ENCODE data around the gene APPL1. TPM values are rescaled to one million over a fixed set of nuclear protein-coding genes. Genes with fewer than 3 reads are reported as not detected.

APPL1 gene
- total and polyA plus RNA-seq, 2 experiments from 2014 or later = 49.0 to 125 TPM

- H3K36me3 Mint-ChIP-seq (ENCODE audit: low read depth) = peaks cover 6% of the 10 kb centered on the region; the same call in 2 of the 3 replicates
- no peaks in the 10 kb centered on the region for H3K27me3 Mint-ChIP-seq (ENCODE audit: insufficient read depth, low read depth, poor library complexity)
- H3K27ac ChIP-seq (ENCODE audit: low read depth) = no peak overlapping the region
- H3K4me2 ChIP-seq = no peak overlapping the region
- H3K9me2 ChIP-seq (ENCODE audit: insufficient read depth) = no peaks in the 10 kb centered on the region
- H3K9me3 Mint-ChIP-seq = peaks cover 6% of the 10 kb centered on the region; the same call in 1 of the 3 replicates
- H3F3A ChIP-seq (replicated peaks; ENCODE audit: low read depth) = no peaks in the 10 kb centered on the region
- H4K20me1 ChIP-seq (replicated peaks; ENCODE audit: insufficient read depth) = no peaks in the 10 kb centered on the region
- H3K4me3 ChIP-seq = no peak overlapping the region
- H3K79me2 ChIP-seq (replicated peaks; ENCODE audit: insufficient read depth) = no peaks in the 10 kb centered on the region
- DNase-seq (ENCODE audit: low spot score) (no peak), ATAC-seq (no peak)
- no peak overlapping the region for H2AFZ ChIP-seq
- H3K36me3 ChIP-seq (ENCODE audit: insufficient read depth) = no peaks in the 10 kb centered on the region
- H3K27me3 ChIP-seq (ENCODE audit: insufficient read depth) = no peaks in the 10 kb centered on the region
- no peaks in the 10 kb centered on the region for H3K4me1 Mint-ChIP-seq
- H3K27ac Mint-ChIP-seq = no peak overlapping the region
- no peak for TF ChIP-seq JUNB (IDR thresholded peaks at IDR 0.05; ENCODE audit: unreplicated experiment)
- TF ChIP-seq NANOG (IDR thresholded peaks at IDR 0.05; ENCODE audit: borderline replicate concordance) = no peak
- TF ChIP-seq ETS1 (IDR thresholded peaks at IDR 0.05) = no peak
- no peak for TF ChIP-seq EZH2phosphoT487 (IDR thresholded peaks at IDR 0.05; ENCODE audit: unreplicated experiment)
- no peak for TF ChIP-seq REST (IDR thresholded peaks at IDR 0.05; ENCODE audit: unreplicated experiment)
- TF ChIP-seq CTCF (conservative IDR thresholded peaks at IDR 0.05; ENCODE audit: low read depth in 2 of 2) = no peak
- TF ChIP-seq EZH2 (IDR thresholded peaks at IDR 0.05; ENCODE audit: low read depth, unreplicated experiment) = no peak
- TF ChIP-seq STAT1 (IDR thresholded peaks at IDR 0.05; ENCODE audit: unreplicated experiment) = no peak
- no peak for TF ChIP-seq POLR2AphosphoS5 (IDR thresholded peaks at IDR 0.05; ENCODE audit: low read depth)
- TF ChIP-seq CREB1 (CRISPR knock-in tag; IDR thresholded peaks at IDR 0.05; ENCODE audit: low read depth) = no peak
- TF ChIP-seq ZNF331 (CRISPR knock-in tag; IDR thresholded peaks at IDR 0.05; ENCODE audit: low read depth) = no peak
- no peak for TF ChIP-seq ZNF114 (CRISPR knock-in tag; IDR thresholded peaks at IDR 0.05)
- TF ChIP-seq, protein P1, sequence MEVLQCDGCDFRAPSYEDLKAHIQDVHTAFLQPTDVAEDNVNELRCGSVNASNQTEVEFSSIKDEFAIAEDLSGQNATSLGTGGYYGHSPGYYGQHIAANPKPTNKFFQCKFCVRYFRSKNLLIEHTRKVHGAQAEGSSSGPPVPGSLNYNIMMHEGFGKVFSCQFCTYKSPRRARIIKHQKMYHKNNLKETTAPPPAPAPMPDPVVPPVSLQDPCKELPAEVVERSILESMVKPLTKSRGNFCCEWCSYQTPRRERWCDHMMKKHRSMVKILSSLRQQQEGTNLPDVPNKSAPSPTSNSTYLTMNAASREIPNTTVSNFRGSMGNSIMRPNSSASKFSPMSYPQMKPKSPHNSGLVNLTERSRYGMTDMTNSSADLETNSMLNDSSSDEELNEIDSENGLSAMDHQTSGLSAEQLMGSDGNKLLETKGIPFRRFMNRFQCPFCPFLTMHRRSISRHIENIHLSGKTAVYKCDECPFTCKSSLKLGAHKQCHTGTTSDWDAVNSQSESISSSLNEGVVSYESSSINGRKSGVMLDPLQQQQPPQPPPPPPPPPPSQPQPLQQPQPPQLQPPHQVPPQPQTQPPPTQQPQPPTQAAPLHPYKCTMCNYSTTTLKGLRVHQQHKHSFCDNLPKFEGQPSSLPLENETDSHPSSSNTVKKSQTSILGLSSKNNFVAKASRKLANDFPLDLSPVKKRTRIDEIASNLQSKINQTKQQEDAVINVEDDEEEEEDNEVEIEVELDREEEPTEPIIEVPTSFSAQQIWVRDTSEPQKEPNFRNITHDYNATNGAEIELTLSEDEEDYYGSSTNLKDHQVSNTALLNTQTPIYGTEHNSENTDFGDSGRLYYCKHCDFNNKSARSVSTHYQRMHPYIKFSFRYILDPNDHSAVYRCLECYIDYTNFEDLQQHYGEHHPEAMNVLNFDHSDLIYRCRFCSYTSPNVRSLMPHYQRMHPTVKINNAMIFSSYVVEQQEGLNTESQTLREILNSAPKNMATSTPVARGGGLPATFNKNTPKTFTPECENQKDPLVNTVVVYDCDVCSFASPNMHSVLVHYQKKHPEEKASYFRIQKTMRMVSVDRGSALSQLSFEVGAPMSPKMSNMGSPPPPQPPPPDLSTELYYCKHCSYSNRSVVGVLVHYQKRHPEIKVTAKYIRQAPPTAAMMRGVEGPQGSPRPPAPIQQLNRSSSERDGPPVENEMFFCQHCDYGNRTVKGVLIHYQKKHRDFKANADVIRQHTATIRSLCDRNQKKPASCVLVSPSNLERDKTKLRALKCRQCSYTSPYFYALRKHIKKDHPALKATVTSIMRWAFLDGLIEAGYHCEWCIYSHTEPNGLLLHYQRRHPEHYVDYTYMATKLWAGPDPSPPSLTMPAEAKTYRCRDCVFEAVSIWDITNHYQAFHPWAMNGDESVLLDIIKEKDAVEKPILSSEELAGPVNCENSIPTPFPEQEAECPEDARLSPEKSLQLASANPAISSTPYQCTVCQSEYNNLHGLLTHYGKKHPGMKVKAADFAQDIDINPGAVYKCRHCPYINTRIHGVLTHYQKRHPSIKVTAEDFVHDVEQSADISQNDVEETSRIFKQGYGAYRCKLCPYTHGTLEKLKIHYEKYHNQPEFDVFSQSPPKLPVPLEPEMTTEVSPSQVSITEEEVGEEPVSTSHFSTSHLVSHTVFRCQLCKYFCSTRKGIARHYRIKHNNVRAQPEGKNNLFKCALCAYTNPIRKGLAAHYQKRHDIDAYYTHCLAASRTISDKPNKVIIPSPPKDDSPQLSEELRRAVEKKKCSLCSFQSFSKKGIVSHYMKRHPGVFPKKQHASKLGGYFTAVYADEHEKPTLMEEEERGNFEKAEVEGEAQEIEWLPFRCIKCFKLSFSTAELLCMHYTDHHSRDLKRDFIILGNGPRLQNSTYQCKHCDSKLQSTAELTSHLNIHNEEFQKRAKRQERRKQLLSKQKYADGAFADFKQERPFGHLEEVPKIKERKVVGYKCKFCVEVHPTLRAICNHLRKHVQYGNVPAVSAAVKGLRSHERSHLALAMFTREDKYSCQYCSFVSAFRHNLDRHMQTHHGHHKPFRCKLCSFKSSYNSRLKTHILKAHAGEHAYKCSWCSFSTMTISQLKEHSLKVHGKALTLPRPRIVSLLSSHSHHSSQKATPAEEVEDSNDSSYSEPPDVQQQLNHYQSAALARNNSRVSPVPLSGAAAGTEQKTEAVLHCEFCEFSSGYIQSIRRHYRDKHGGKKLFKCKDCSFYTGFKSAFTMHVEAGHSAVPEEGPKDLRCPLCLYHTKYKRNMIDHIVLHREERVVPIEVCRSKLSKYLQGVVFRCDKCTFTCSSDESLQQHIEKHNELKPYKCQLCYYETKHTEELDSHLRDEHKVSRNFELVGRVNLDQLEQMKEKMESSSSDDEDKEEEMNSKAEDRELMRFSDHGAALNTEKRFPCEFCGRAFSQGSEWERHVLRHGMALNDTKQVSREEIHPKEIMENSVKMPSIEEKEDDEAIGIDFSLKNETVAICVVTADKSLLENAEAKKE (CRISPR knock-in tag; IDR thresholded peaks at IDR 0.05) = no peak
- no peak overlapping the region for H3K4me3 Mint-ChIP-seq
- H3K4me1 ChIP-seq (ENCODE audit: insufficient read depth) = no peaks in the 10 kb centered on the region
These were observed 59.7 kb downstream of the APPL1 start for GRCh38 chr3:57287205-57287604.
